Endothelial cell (in vitro differentiated cells): ENCODE measurements around the gene MAP2K5. TPM values are rescaled to one million over a fixed set of nuclear protein-coding genes. Genes with fewer than 3 reads are reported as not detected.

Experiments
- DNase-seq: peaks from one replicate; pipeline ENCODE4 v3.0.0; 2021; ENCODE audit warnings: low spot score
- H3K27ac Mint-ChIP-seq: one replicate; pipeline ENCODE4 v1.8.0; 2021; ENCODE audit warnings: mixed read lengths, inconsistent platforms; ENCODE audit not compliant: unreplicated experiment
- H3K27me3 Mint-ChIP-seq: one replicate; pipeline ENCODE4 v1.8.0; 2021; ENCODE audit warnings: mild to moderate bottlenecking, moderate library complexity, mixed read lengths, inconsistent platforms; ENCODE audit not compliant: unreplicated experiment
- H3K36me3 Mint-ChIP-seq: one replicate; pipeline ENCODE4 v1.8.0; 2021; ENCODE audit warnings: mild to moderate bottlenecking, low read depth, mixed read lengths, inconsistent platforms; ENCODE audit not compliant: unreplicated experiment
- H3K4me1 Mint-ChIP-seq: one replicate; pipeline ENCODE4 v1.8.0; 2021; ENCODE audit warnings: mild to moderate bottlenecking, mixed read lengths, inconsistent platforms; ENCODE audit not compliant: unreplicated experiment
- H3K4me3 Mint-ChIP-seq: one replicate; pipeline ENCODE4 v1.8.0; 2021; ENCODE audit warnings: mild to moderate bottlenecking, mixed read lengths, inconsistent platforms; ENCODE audit not compliant: unreplicated experiment
- H3K9me3 Mint-ChIP-seq: one replicate; pipeline ENCODE4 v1.8.0; 2021; ENCODE audit warnings: mixed read lengths, inconsistent platforms; ENCODE audit not compliant: unreplicated experiment
- CTCF ChIP-seq: fragments of 200-600 bp; sonication (generic); IDR thresholded peaks from one replicate; pipeline ENCODE4 v1.5.0; 2021; ENCODE audit warnings: antibody characterized with exemption; ENCODE audit not compliant: unreplicated experiment
- total RNA-seq: library from RNA; stranded (reverse); fragmentation: NEBNext Ultra II Directional; extraction: Animal tissue kit (Norgen Biotek cat#: 25700); gene quantifications from one replicate; pipeline ENCODE4 v1.2.1, GENCODE V29; 2021; ENCODE audit not compliant: unreplicated experiment

MAP2K5 gene
- total RNA-seq, 1 donor from 2014 or later, result 22.2 TPM

- Mint-ChIP-seq H3K27ac (no peak overlapping the region), H3K36me3 (peaks cover 14% of the 10 kb centered on the region), H3K9me3 (no peaks in the 10 kb centered on the region), H3K4me1 (no peaks in the 10 kb centered on the region), H3K4me3 (no peak overlapping the region), H3K27me3 (no peaks in the 10 kb centered on the region)
- DNase-seq, result no peak
- no peak for TF ChIP-seq CTCF
Measured at GRCh38 chr15:67563092-67563491, 20.6 kb downstream of the MAP2K5 start.

GRCh38 chr15:67564021-67564967, 21.8 kb downstream of the MAP2K5 start:
- Mint-ChIP-seq H3K27me3 (no peaks in the 10 kb centered on the region), H3K4me3 (no peak overlapping the region), H3K36me3 (peaks cover 2% of the 10 kb centered on the region), H3K27ac (no peak overlapping the region), H3K9me3 (no peaks in the 10 kb centered on the region), H3K4me1 (no peaks in the 10 kb centered on the region)
- TF ChIP-seq CTCF, result no peak
- no peak for DNase-seq

GRCh38 chr15:67564968-67565345, 22.5 kb downstream of the MAP2K5 start:
- no peak overlapping the region for H3K27ac Mint-ChIP-seq
- H3K27me3 Mint-ChIP-seq, result no peaks in the 10 kb centered on the region
- no peaks in the 10 kb centered on the region for H3K36me3 Mint-ChIP-seq
- DNase-seq, result no peak
- TF ChIP-seq CTCF, result no peak
- H3K4me3 Mint-ChIP-seq, result no peak overlapping the region
- no peaks in the 10 kb centered on the region for H3K9me3 Mint-ChIP-seq
- no peaks in the 10 kb centered on the region for H3K4me1 Mint-ChIP-seq

- DNase-seq, result no peak
- no peak for TF ChIP-seq CTCF
- Mint-ChIP-seq H3K4me3 (no peak overlapping the region), H3K4me1 (peaks cover 13% of the 10 kb centered on the region), H3K36me3 (peaks cover 3% of the 10 kb centered on the region), H3K27me3 (no peaks in the 10 kb centered on the region), H3K9me3 (no peaks in the 10 kb centered on the region), H3K27ac (no peak overlapping the region)
Measured at GRCh38 chr15:67569668-67570067, 27.2 kb downstream of the MAP2K5 start.
